Measurements from ENCODE around the gene SHISA9.
"Not testable (repeated sequence)": the region's sequence is repeated elsewhere in the genome, so short reads cannot be mapped to it uniquely, and the experiment has no call there.

The SHISA9 gene

GRCh38 chr16:12901597-12902461 is at the start of gene SHISA9:
Gene SHISA9, plus strand, starts transcription at chr16:12901598.
- DNase-seq: no peak

GRCh38 chr16:12853972-12854371 is 47.4 kb upstream of the SHISA9 start:
- DNase-seq: no peak

- DNase-seq: not testable (repeated sequence)
These were observed 44.0 kb upstream of the SHISA9 start for GRCh38 chr16:12857435-12857834.

- no peak for DNase-seq
These were observed 39.1 kb upstream of the SHISA9 start for GRCh38 chr16:12862327-12862726.

- no peak for DNase-seq
These were observed 38.5 kb upstream of the SHISA9 start for GRCh38 chr16:12862941-12863340.

GRCh38 chr16:12866981-12867551 is 34.3 kb upstream of the SHISA9 start:
- DNase-seq: no peak

GRCh38 chr16:12868169-12868568 is 33.2 kb upstream of the SHISA9 start:
- DNase-seq: no peak

- DNase-seq: no peak
These were observed 32.6 kb upstream of the SHISA9 start for GRCh38 chr16:12868788-12869187.

- no peak for DNase-seq
These were observed 31.5 kb upstream of the SHISA9 start for GRCh38 chr16:12869698-12870427.

GRCh38 chr16:12871784-12872183 is 29.6 kb upstream of the SHISA9 start:
- no peak for DNase-seq

GRCh38 chr16:12874186-12874585 is 27.2 kb upstream of the SHISA9 start:
- no peak for DNase-seq

- DNase-seq: no peak
These were observed 24.6 kb upstream of the SHISA9 start for GRCh38 chr16:12876778-12877177.

- DNase-seq: no peak
These were observed 22.4 kb upstream of the SHISA9 start for GRCh38 chr16:12878973-12879372.

- DNase-seq: no peak
These were observed 21.6 kb upstream of the SHISA9 start for GRCh38 chr16:12879812-12880211.

GRCh38 chr16:12881182-12881581 is 20.2 kb upstream of the SHISA9 start:
- no peak for DNase-seq

GRCh38 chr16:12881740-12882139 is 19.7 kb upstream of the SHISA9 start:
- DNase-seq: no peak

- DNase-seq: no peak
These were observed 15.7 kb upstream of the SHISA9 start for GRCh38 chr16:12885742-12886141.

GRCh38 chr16:12891836-12892235 is 9.6 kb upstream of the SHISA9 start:
- DNase-seq: no peak

GRCh38 chr16:12893050-12893750 is 8.2 kb upstream of the SHISA9 start:
- DNase-seq: no peak

GRCh38 chr16:12896562-12896961 is 4.8 kb upstream of the SHISA9 start:
- no peak for DNase-seq

- no peak for DNase-seq
These were observed 2.8 kb upstream of the SHISA9 start for GRCh38 chr16:12898551-12898950.

GRCh38 chr16:12899529-12900143 is 1.8 kb upstream of the SHISA9 start:
- DNase-seq: no peak

- DNase-seq: no peak
These were observed 1.2 kb upstream of the SHISA9 start for GRCh38 chr16:12900156-12900555.

All from CD4-positive, alpha-beta T cell treated with Interleukin-17A for 4 hours (primary cell).